Esophagus squamous epithelium (tissue), 4 donors: ENCODE results near the gene CCDC40.

ENCODE experiments used
- POLR2A ChIP-seq, 4 donors: fragments of 450-650 bp; IDR thresholded peaks; one replicate each; pipeline ENCODE4 v1.6.1; 2017; ENCODE audit warnings: antibody characterized with exemption in 4 of 4, mild to moderate bottlenecking in 4 of 4, moderate library complexity in 3 of 4
- TF ChIP-seq, protein P1 (sequence below), 6 experiments: fragments of 450-650 bp in 4 of 6; fragments of 200-600 bp in 2 of 6; sonication (generic) in 2 of 6; IDR thresholded peaks; one replicate each; pipeline ENCODE4 v1.5.1; 2016 to 2019; ENCODE audit warnings: antibody characterized with exemption in 6 of 6, mild to moderate bottlenecking in 4 of 6, moderate library complexity in 4 of 6

DNA sequence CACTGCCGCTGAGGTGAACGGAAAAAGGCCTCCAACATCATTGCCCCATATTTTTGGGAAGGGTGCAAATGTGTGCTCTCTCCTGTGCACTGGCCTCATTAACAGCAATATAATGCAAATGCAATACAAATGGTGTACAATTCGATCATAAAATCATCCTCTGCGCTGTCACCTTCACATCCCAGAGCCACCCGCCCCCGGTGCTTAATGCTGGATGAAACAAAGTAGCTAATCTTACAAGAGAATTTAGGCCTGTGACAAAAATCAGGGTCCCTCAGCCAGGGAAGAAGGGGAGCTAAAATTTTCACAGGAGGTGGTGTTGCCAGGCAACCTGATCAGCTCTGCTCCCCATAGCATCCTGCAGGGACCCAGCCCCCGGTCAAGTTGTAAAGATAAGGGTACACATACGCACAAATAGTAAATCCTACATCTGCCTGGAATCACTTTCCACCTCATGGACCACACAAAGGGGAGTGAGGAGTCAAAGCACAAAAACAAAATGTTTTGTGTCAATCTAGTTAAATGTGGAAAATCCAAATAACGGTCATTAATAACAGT, 3.7 kb upstream of the CCDC40 start:
- TF ChIP-seq, protein P1, sequence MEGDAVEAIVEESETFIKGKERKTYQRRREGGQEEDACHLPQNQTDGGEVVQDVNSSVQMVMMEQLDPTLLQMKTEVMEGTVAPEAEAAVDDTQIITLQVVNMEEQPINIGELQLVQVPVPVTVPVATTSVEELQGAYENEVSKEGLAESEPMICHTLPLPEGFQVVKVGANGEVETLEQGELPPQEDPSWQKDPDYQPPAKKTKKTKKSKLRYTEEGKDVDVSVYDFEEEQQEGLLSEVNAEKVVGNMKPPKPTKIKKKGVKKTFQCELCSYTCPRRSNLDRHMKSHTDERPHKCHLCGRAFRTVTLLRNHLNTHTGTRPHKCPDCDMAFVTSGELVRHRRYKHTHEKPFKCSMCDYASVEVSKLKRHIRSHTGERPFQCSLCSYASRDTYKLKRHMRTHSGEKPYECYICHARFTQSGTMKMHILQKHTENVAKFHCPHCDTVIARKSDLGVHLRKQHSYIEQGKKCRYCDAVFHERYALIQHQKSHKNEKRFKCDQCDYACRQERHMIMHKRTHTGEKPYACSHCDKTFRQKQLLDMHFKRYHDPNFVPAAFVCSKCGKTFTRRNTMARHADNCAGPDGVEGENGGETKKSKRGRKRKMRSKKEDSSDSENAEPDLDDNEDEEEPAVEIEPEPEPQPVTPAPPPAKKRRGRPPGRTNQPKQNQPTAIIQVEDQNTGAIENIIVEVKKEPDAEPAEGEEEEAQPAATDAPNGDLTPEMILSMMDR (IDR thresholded peaks at IDR 0.05), result no peak
- no peak for TF ChIP-seq POLR2A (IDR thresholded peaks at IDR 0.05)
